Mesenchymal stem cell (in vitro differentiated cells and primary cell): ENCODE results near the gene IQGAP1.
A peak's percentile ranks its signal among the peaks of the same experiment; 100 is the strongest.
"Not testable (repeated sequence)": the region's sequence is repeated elsewhere in the genome, so short reads cannot be mapped to it uniquely, and the experiment has no call there.

Source experiments
- DNase-seq: peaks from one replicate; pipeline ENCODE4 v3.0.0-alpha.2; 2013
- H2AFZ ChIP-seq: one replicate; pipeline ENCODE4 v1.6.1; 2013; ENCODE audit warnings: low read depth, mild to moderate bottlenecking, control low read depth, inconsistent platforms, low read length, moderate library complexity
- H2AK5ac ChIP-seq: 2 replicates; pipeline ENCODE4 v1.6.1; 2013; ENCODE audit warnings: low read length, moderate library complexity, mild to moderate bottlenecking, inconsistent platforms; ENCODE audit not compliant: severe bottlenecking
- H2BK120ac ChIP-seq: one replicate; pipeline ENCODE4 v1.6.1; 2013; ENCODE audit warnings: low read depth, mild to moderate bottlenecking, inconsistent platforms, low read length, moderate library complexity
- H2BK12ac ChIP-seq, 2 experiments: one replicate each; pipeline ENCODE4 v1.6.1; 2013; ENCODE audit warnings: inconsistent platforms in 2 of 2, low read length in 2 of 2, mild to moderate bottlenecking in 2 of 2, moderate library complexity in 2 of 2, control low read depth in 1 of 2
- H2BK15ac ChIP-seq: one replicate; pipeline ENCODE4 v1.6.1; 2013; ENCODE audit warnings: mild to moderate bottlenecking, low read depth, inconsistent platforms; ENCODE audit not compliant: poor library complexity, severe bottlenecking
- H2BK5ac ChIP-seq: 2 replicates; pipeline ENCODE4 v1.6.1; 2013; ENCODE audit warnings: low read depth, mild to moderate bottlenecking, low read length, control low read depth, inconsistent platforms; ENCODE audit not compliant: poor library complexity, severe bottlenecking
- H3K14ac ChIP-seq, 2 experiments: one replicate each; pipeline ENCODE4 v1.6.1; 2013; ENCODE audit warnings: inconsistent platforms in 2 of 2, low read length in 2 of 2, control low read depth in 1 of 2, mild to moderate bottlenecking in 1 of 2, moderate library complexity in 1 of 2
- H3K18ac ChIP-seq, 2 experiments: one replicate each; pipeline ENCODE4 v1.6.1; 2013; ENCODE audit warnings: inconsistent platforms in 2 of 2, low read length in 2 of 2, control low read depth in 1 of 2, low read depth in 1 of 2, mild to moderate bottlenecking in 1 of 2
- H3K23ac ChIP-seq, 2 experiments: one replicate each; pipeline ENCODE4 v1.6.1; 2013; ENCODE audit warnings: inconsistent platforms in 2 of 2, low read length in 2 of 2, mild to moderate bottlenecking in 2 of 2, moderate library complexity in 2 of 2, control low read depth in 1 of 2
- H3K27ac ChIP-seq: 2 replicates; pipeline ENCODE4 v1.5.1; 2013; ENCODE audit warnings: mild to moderate bottlenecking, moderate library complexity, low read length, control low read depth, inconsistent platforms; ENCODE audit not compliant: poor library complexity, severe bottlenecking
- H3K27me3 ChIP-seq, 2 experiments: 2 replicates each; pipeline versions ENCODE4 v1.6.1 to v1.7.0; 2013; ENCODE audit warnings: low read length in 2 of 2, mild to moderate bottlenecking in 2 of 2, moderate library complexity in 2 of 2, control low read depth in 1 of 2, inconsistent platforms in 1 of 2; ENCODE audit not compliant: control insufficient read depth in 1 of 2, insufficient read depth in 1 of 2
- H3K36me3 ChIP-seq, 2 experiments: 2 replicates each; pipeline versions ENCODE4 v1.6.1 to v1.7.0; 2013; ENCODE audit warnings: low read length in 2 of 2, control low read depth in 1 of 2, inconsistent platforms in 1 of 2, low read depth in 1 of 2, mild to moderate bottlenecking in 1 of 2; ENCODE audit not compliant: insufficient read depth in 2 of 2, control insufficient read depth in 1 of 2
- H3K4ac ChIP-seq, 2 experiments: one replicate each; pipeline ENCODE4 v1.6.1; 2013; ENCODE audit warnings: inconsistent platforms in 2 of 2, low read length in 2 of 2, mild to moderate bottlenecking in 2 of 2, moderate library complexity in 2 of 2, control low read depth in 1 of 2, low read depth in 1 of 2
- H3K4me1 ChIP-seq: 2 replicates; pipeline ENCODE4 v1.6.1; 2013; ENCODE audit warnings: low read depth, low read length, control low read depth; ENCODE audit not compliant: control insufficient read depth, insufficient read depth
- H3K4me2 ChIP-seq: 2 replicates; pipeline ENCODE4 v1.6.1; 2013; ENCODE audit warnings: low read length, mild to moderate bottlenecking, inconsistent platforms; ENCODE audit not compliant: poor library complexity, severe bottlenecking
- H3K4me3 ChIP-seq, 2 experiments: 2 replicates each; pipeline versions ENCODE4 v1.5.1 to v1.7.0; 2013; ENCODE audit warnings: low read length in 2 of 2, mild to moderate bottlenecking in 2 of 2, control low read depth in 1 of 2, low read depth in 1 of 2; ENCODE audit not compliant: insufficient read depth in 1 of 2
- H3K79me1 ChIP-seq: replicated peaks from 2 replicates; pipeline ENCODE4 v1.6.1; 2013; ENCODE audit warnings: mild to moderate bottlenecking, control low read depth, low read length, inconsistent platforms; ENCODE audit not compliant: poor library complexity, severe bottlenecking
- H3K9ac ChIP-seq: 2 replicates; pipeline ENCODE4 v1.7.0; 2013; ENCODE audit warnings: mild to moderate bottlenecking, low read length, moderate library complexity
- H3K9me3 ChIP-seq: 2 replicates; pipeline ENCODE4 v1.7.0; 2013; ENCODE audit warnings: mild to moderate bottlenecking, low read length; ENCODE audit not compliant: control insufficient read depth
- H4K8ac ChIP-seq: one replicate; pipeline ENCODE4 v1.6.1; 2013; ENCODE audit warnings: inconsistent platforms, mild to moderate bottlenecking, low read length, moderate library complexity
- H4K91ac ChIP-seq: one replicate; pipeline ENCODE4 v1.6.1; 2013; ENCODE audit warnings: mild to moderate bottlenecking, low read length, inconsistent platforms
- WGBS: methylation state at CpG from one replicate; pipeline ENCODE4 v1.1.7; 2013; ENCODE audit warnings: mixed read lengths; 5-methylcytosine and 5-hydroxymethylcytosine counted together

Gene IQGAP1

DNA sequence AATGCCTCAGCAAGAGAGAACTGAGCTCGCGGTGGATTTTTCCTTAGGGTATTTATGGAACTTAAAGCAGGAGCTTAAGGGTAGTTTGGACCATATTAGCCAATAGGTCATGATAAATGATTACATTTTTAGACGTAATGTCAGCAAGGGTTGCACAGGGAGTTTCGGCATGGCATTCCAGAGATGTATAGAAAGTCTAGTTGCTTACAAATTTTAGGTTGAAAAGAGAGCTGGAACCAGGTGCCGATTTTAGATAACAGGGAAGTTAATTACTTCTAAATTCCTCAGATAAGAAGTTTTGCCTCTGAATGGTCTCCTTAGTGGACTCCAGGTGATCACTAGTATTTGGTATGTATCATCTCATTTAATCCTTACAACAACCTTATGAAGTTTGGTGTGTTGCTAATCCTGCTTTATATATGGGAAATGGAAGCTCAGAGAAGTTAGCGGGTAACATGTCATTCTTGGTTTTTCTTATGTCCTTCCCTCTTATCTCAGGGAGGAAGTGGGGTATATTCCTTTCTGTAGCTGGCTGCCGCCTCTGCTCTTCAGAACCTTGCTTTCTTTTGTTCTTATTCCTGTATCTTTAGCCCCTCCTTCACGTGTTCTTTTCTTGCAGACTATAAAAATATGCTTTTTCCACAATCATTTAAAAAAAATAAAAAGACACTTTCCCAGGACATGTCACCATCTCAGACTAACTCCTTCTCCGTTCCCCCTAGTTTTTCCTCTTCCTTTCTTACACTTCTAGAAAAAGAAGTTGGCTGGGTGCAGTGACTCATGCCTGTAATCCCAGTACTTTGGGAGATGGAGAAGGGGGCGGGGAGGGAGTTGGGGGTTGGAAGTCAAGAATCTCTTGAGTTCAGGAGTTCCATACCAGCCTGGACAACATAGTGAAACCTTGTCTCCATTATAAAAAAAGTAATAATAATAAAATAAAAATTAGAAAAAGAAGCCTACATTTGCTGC is 25.7 kb downstream of the IQGAP1 start:
- H3K9me3 ChIP-seq = no peaks in the 10 kb centered on the region
- peaks cover 9% of the 10 kb centered on the region for H3K4me1 ChIP-seq
- no peaks in the 10 kb centered on the region for H3K27me3 ChIP-seq
- H2AK5ac ChIP-seq = peak overlapping the region; percentile 52
- H2BK5ac ChIP-seq = no peak overlapping the region
- H3K14ac ChIP-seq = no peak overlapping the region
- no peak overlapping the region for H2BK15ac ChIP-seq
- peak overlapping the region; percentile 90 for H3K9ac ChIP-seq
- no peaks in the 10 kb centered on the region for H3K79me1 ChIP-seq
- H3K18ac ChIP-seq = peak overlapping the region in 1 of 2 experiments; percentile 86
- peak overlapping the region; percentile 37 for H2BK120ac ChIP-seq
- H4K8ac ChIP-seq = no peak overlapping the region
- H3K36me3 ChIP-seq = peaks cover 3% of the 10 kb centered on the region in 2 experiments
- H3K4me3 ChIP-seq = peak overlapping the region in 1 of 2 experiments; percentile 29
- no peak overlapping the region for H3K23ac ChIP-seq
- DNase-seq = peak; percentile 87
- peak overlapping the region; percentile 23 for H3K4me2 ChIP-seq
- no peak overlapping the region for H4K91ac ChIP-seq
- H2AFZ ChIP-seq = no peak overlapping the region
- peak overlapping the region in 1 of 2 experiments; percentile 6 for H2BK12ac ChIP-seq
- H3K4ac ChIP-seq = peak overlapping the region in 1 of 2 experiments; percentile 24
- peak overlapping the region; percentile 93 for H3K27ac ChIP-seq
- 24% methylated on average over 9 of the region's 10 CpGs for WGBS

DNA sequence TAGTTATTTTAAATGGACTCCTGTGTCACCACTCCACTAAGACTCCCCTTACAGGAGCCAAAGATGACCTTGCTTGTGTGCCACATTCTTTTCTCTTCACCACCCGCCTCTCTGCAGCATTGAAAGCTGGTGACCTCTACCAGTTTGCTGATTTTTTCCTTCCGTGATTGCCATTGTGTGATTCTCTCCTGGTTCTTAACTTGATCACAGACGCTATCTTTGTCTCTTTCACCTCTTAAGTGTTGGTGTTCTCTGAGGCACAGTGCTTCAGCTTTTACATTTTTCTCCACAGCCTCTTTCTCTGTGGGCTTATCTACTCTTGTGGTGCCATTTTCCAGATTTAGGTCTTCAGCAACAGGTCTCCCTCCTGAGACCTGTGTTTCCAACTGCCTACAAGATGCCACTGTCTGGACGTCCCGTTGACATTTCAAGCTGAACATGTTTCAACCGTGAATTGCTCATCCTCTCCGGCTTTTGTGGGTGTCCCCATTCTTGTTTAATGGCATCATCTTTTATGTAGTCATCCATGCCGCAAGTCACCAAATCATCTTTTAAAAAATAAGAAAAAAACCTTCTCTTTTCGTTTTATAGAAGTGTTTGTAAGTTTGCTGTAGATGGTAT is 26.5 kb downstream of the IQGAP1 start:
- Histone ChIP-seq H3K27ac (peak overlapping the region; percentile 93), H3K79me1 (no peaks in the 10 kb centered on the region), H3K4me3 (peak overlapping the region in 1 of 2 experiments; percentile 30), H3K23ac (no peak overlapping the region), H3K4me1 (peaks cover 10% of the 10 kb centered on the region), H3K36me3 (peaks cover under 1 to 3% of the 10 kb centered on the region in 2 experiments), H2BK120ac (peak overlapping the region; percentile 56), H2AFZ (no peak overlapping the region), H3K9me3 (no peaks in the 10 kb centered on the region), H3K4me2 (peak overlapping the region; percentile 39), H2BK12ac (peak overlapping the region; percentile 45 to 78), H4K91ac (peak overlapping the region; percentile 90), H2BK15ac (no peak overlapping the region), H4K8ac (peak overlapping the region; percentile 52), H3K4ac (peak overlapping the region; percentile 40 to 57), H3K9ac (peak overlapping the region; percentile 90), H3K27me3 (no peaks in the 10 kb centered on the region), H3K18ac (peak overlapping the region; percentile 71 to 80), H2AK5ac (peak overlapping the region; percentile 88), H2BK5ac (peak overlapping the region; percentile 88), H3K14ac (no peak overlapping the region)
- DNase-seq = peak; percentile 94
- 21% methylated on average over 9 of the region's 9 CpGs for WGBS

DNA sequence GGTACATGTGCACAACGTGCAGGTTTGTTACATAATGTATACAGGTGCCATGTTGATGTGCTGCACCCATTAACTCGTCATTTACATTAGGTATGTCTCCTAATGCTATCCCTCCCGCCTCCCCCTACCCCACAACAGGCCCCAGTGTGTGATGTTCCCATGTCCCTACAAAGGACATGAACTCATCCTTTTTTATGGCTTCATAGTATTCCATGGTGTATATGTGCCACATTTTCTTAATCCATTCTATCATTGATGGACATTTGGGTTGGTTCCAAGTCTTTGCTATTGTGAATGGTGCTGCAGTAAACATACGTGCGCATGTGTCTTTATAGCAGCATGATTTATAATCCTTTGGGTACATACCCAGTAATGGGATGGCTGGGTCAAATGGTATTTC is 28.0 kb downstream of the IQGAP1 start:
- H3K27me3 ChIP-seq, H3K79me1 ChIP-seq, H3K4me2 ChIP-seq, H2BK15ac ChIP-seq, H3K9me3 ChIP-seq, H2BK5ac ChIP-seq, H2BK120ac ChIP-seq, H3K4ac ChIP-seq, H4K91ac ChIP-seq, H3K14ac ChIP-seq, DNase-seq, H4K8ac ChIP-seq, H3K4me3 ChIP-seq, H2BK12ac ChIP-seq, H3K36me3 ChIP-seq, H3K27ac ChIP-seq, H3K23ac ChIP-seq, H3K9ac ChIP-seq, H3K18ac ChIP-seq, H2AFZ ChIP-seq, H2AK5ac ChIP-seq: not testable (repeated sequence)
- H3K4me1 ChIP-seq = peaks cover 14% of the 10 kb centered on the region
- 88% methylated on average over 2 of the region's 5 CpGs for WGBS

DNA sequence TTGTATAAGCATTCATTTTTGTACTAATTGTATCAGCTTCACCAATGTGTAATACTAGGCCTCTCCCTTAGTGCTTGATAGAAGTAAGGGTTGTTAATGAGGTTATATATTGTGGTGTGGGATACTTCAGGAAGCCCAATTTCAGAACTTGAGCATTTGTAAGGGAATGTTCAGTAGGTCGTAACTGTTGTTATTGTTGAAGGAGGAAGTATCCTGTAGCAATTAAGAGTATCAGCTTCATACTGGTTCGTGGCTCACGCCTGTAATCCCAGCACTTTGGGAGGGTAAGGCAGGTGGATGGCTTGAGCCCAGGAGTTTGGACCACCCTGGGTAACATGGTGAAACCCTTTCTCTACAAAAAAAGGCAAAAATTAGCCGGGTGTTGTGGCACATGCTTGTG is 30.6 kb downstream of the IQGAP1 start:
- peak overlapping the region in 1 of 2 experiments; percentile 57 for H3K14ac ChIP-seq

More for the DNA sequence above, 30.6 kb downstream of the IQGAP1 start:
- no peaks in the 10 kb centered on the region for H3K9me3 ChIP-seq
- H3K27ac ChIP-seq = peak overlapping the region; percentile 66
- H3K36me3 ChIP-seq = peaks cover 0 to 3% of the 10 kb centered on the region in 2 experiments
- H3K18ac ChIP-seq = peak overlapping the region in 1 of 2 experiments; percentile 40
- no peak overlapping the region for H3K4me3 ChIP-seq
- H3K4ac ChIP-seq = peak overlapping the region in 1 of 2 experiments; percentile 8
- no peaks in the 10 kb centered on the region for H3K27me3 ChIP-seq
- WGBS = 75% methylated on average over 4 of the region's 4 CpGs
- no peak overlapping the region for H4K91ac ChIP-seq
- no peak overlapping the region for H2AFZ ChIP-seq
- no peak overlapping the region for H2BK15ac ChIP-seq
- H3K9ac ChIP-seq = peak overlapping the region; percentile 77
- H3K79me1 ChIP-seq = no peaks in the 10 kb centered on the region
- peak overlapping the region; percentile 80 for H2AK5ac ChIP-seq
- no peak overlapping the region for H2BK120ac ChIP-seq
- H2BK12ac ChIP-seq = peak overlapping the region in 1 of 2 experiments; percentile 69
- no peak overlapping the region for H2BK5ac ChIP-seq
- H4K8ac ChIP-seq = no peak overlapping the region
- H3K4me2 ChIP-seq = no peak overlapping the region
- DNase-seq = no peak
- H3K4me1 ChIP-seq = peaks cover 19% of the 10 kb centered on the region
- peak overlapping the region in 1 of 2 experiments; percentile 29 for H3K23ac ChIP-seq
